Endothelial cell (in vitro differentiated cells): ENCODE measurements around the gene PLXNA2. TPM values are rescaled to one million over a fixed set of nuclear protein-coding genes. Genes with fewer than 3 reads are reported as not detected.

ENCODE experiments used
- DNase-seq: peaks from one replicate; pipeline ENCODE4 v3.0.0; 2021; ENCODE audit warnings: low spot score
- H3K27ac Mint-ChIP-seq: one replicate; pipeline ENCODE4 v1.8.0; 2021; ENCODE audit warnings: mixed read lengths, inconsistent platforms; ENCODE audit not compliant: unreplicated experiment
- H3K27me3 Mint-ChIP-seq: one replicate; pipeline ENCODE4 v1.8.0; 2021; ENCODE audit warnings: mild to moderate bottlenecking, moderate library complexity, mixed read lengths, inconsistent platforms; ENCODE audit not compliant: unreplicated experiment
- H3K36me3 Mint-ChIP-seq: one replicate; pipeline ENCODE4 v1.8.0; 2021; ENCODE audit warnings: mild to moderate bottlenecking, low read depth, mixed read lengths, inconsistent platforms; ENCODE audit not compliant: unreplicated experiment
- H3K4me1 Mint-ChIP-seq: one replicate; pipeline ENCODE4 v1.8.0; 2021; ENCODE audit warnings: mild to moderate bottlenecking, mixed read lengths, inconsistent platforms; ENCODE audit not compliant: unreplicated experiment
- H3K4me3 Mint-ChIP-seq: one replicate; pipeline ENCODE4 v1.8.0; 2021; ENCODE audit warnings: mild to moderate bottlenecking, mixed read lengths, inconsistent platforms; ENCODE audit not compliant: unreplicated experiment
- H3K9me3 Mint-ChIP-seq: one replicate; pipeline ENCODE4 v1.8.0; 2021; ENCODE audit warnings: mixed read lengths, inconsistent platforms; ENCODE audit not compliant: unreplicated experiment
- CTCF ChIP-seq: fragments of 200-600 bp; sonication (generic); IDR thresholded peaks from one replicate; pipeline ENCODE4 v1.5.0; 2021; ENCODE audit warnings: antibody characterized with exemption; ENCODE audit not compliant: unreplicated experiment
- total RNA-seq: library from RNA; stranded (reverse); fragmentation: NEBNext Ultra II Directional; extraction: Animal tissue kit (Norgen Biotek cat#: 25700); gene quantifications from one replicate; pipeline ENCODE4 v1.2.1, GENCODE V29; 2021; ENCODE audit not compliant: unreplicated experiment

Gene PLXNA2
- total RNA-seq, 1 donor from 2014 or later, result 25.6 TPM

- Mint-ChIP-seq H3K36me3 (peaks cover 26% of the 10 kb centered on the region), H3K9me3 (no peaks in the 10 kb centered on the region), H3K4me1 (peaks cover 11% of the 10 kb centered on the region), H3K27ac (no peak overlapping the region), H3K4me3 (no peak overlapping the region), H3K27me3 (peaks cover 10% of the 10 kb centered on the region)
- no peak for DNase-seq
- TF ChIP-seq CTCF, result no peak
These were observed 215.7 kb downstream of the PLXNA2 start for GRCh38 chr1:208028526-208028925.

- H3K27me3 Mint-ChIP-seq, result peaks cover 7% of the 10 kb centered on the region
- no peak overlapping the region for H3K27ac Mint-ChIP-seq
- DNase-seq, result no peak
- H3K9me3 Mint-ChIP-seq, result no peaks in the 10 kb centered on the region
- H3K4me1 Mint-ChIP-seq, result peaks cover 11% of the 10 kb centered on the region
- no peak for TF ChIP-seq CTCF
- peaks cover 25% of the 10 kb centered on the region for H3K36me3 Mint-ChIP-seq
- no peak overlapping the region for H3K4me3 Mint-ChIP-seq
These were observed 216.3 kb downstream of the PLXNA2 start for GRCh38 chr1:208027861-208028260.

GRCh38 chr1:208026880-208027438, 217.2 kb downstream of the PLXNA2 start:
- no peak overlapping the region for H3K4me3 Mint-ChIP-seq

GRCh38 chr1:208025031-208025430, 219.2 kb downstream of the PLXNA2 start:
- Mint-ChIP-seq H3K9me3 (no peaks in the 10 kb centered on the region), H3K27me3 (peaks cover 2% of the 10 kb centered on the region), H3K4me1 (peaks cover 7% of the 10 kb centered on the region)

More at GRCh38 chr1:208026880-208027438, 217.2 kb downstream of the PLXNA2 start:
- H3K36me3 Mint-ChIP-seq, result peaks cover 20% of the 10 kb centered on the region
- DNase-seq, result no peak
- no peak for TF ChIP-seq CTCF
- H3K4me1 Mint-ChIP-seq, result peaks cover 11% of the 10 kb centered on the region
- H3K27ac Mint-ChIP-seq, result no peak overlapping the region
- H3K27me3 Mint-ChIP-seq, result peaks cover 4% of the 10 kb centered on the region
- no peaks in the 10 kb centered on the region for H3K9me3 Mint-ChIP-seq

GRCh38 chr1:208024406-208024805, 219.8 kb downstream of the PLXNA2 start:
- Mint-ChIP-seq H3K27ac (no peak overlapping the region), H3K27me3 (peaks cover 2% of the 10 kb centered on the region), H3K9me3 (no peaks in the 10 kb centered on the region), H3K4me3 (no peak overlapping the region), H3K36me3 (peaks cover 7% of the 10 kb centered on the region), H3K4me1 (peaks cover 4% of the 10 kb centered on the region)
- DNase-seq, result no peak
- no peak for TF ChIP-seq CTCF

More at GRCh38 chr1:208025031-208025430, 219.2 kb downstream of the PLXNA2 start:
- no peak for DNase-seq
- peaks cover 11% of the 10 kb centered on the region for H3K36me3 Mint-ChIP-seq
- TF ChIP-seq CTCF, result no peak
- no peak overlapping the region for H3K4me3 Mint-ChIP-seq
- no peak overlapping the region for H3K27ac Mint-ChIP-seq
